HT1080 (cell line): ENCODE measurements around the gene SND1. TPM values are rescaled to one million over a fixed set of nuclear protein-coding genes. Genes with fewer than 3 reads are reported as not detected.

Experiments used
- DNase-seq: peaks from one replicate; pipeline ENCODE4 v3.0.0-alpha.2; 2015; ENCODE audit warnings: low read depth
- polyA plus RNA-seq, 2 experiments: library from polyadenylated mRNA; depleted of rRNA; stranded (reverse); fragments of >200 nt; gene quantifications; 2 replicates each; pipeline ENCODE4 v1.2.3, GENCODE V29; 2015
- total RNA-seq: library from RNA; depleted of rRNA; stranded (reverse); fragments of >200 nt; shearing (Covaris generic); gene quantifications from 2 replicates; pipeline ENCODE4 v1.2.3, GENCODE V29; 2014; rRNA removed

SND1 gene
- total RNA-seq, result 145 TPM in 2 replicates
- polyA plus RNA-seq (2015; cell fraction: cytosol; rRNA removed), result 110 and 122 TPM in 2 replicates
- polyA plus RNA-seq (2015; cell fraction: nucleus; rRNA removed), result 325 and 348 TPM in 2 replicates

- DNase-seq, result peak; percentile 100
Observed at GRCh38 chr7:127651556-127652332, at the start of gene SND1. TSS of gene SND1 (plus strand) at chr7:127652194. CDS start at chr7:127652374, 180 bp downstream.

- DNase-seq, result no peak
Observed at GRCh38 chr7:127608446-127608845, 43.5 kb upstream of the SND1 start.

GRCh38 chr7:127609297-127609696 is 42.7 kb upstream of the SND1 start:
- DNase-seq, result no peak

- DNase-seq, result no peak
Observed at GRCh38 chr7:127612263-127612662, 39.7 kb upstream of the SND1 start.

GRCh38 chr7:127616724-127617123 is 35.3 kb upstream of the SND1 start:
- no peak for DNase-seq

GRCh38 chr7:127618042-127618441 is 34.0 kb upstream of the SND1 start, which contains the start of gene PAX4:
TSS of gene PAX4 (minus strand) at chr7:127618142. CDS start at chr7:127615928, 2,214 bp downstream.
- DNase-seq, result no peak

- DNase-seq, result no peak
Observed at GRCh38 chr7:127618775-127619174, 33.2 kb upstream of the SND1 start.

- DNase-seq, result no peak
Observed at GRCh38 chr7:127619681-127620405, 32.2 kb upstream of the SND1 start.

- DNase-seq, result no peak
Observed at GRCh38 chr7:127620406-127621233, 31.4 kb upstream of the SND1 start.

GRCh38 chr7:127625331-127625730 is 26.7 kb upstream of the SND1 start:
- DNase-seq, result no peak

- DNase-seq, result no peak
Observed at GRCh38 chr7:127628445-127628844, 23.5 kb upstream of the SND1 start.

- DNase-seq, result no peak
Observed at GRCh38 chr7:127629268-127629854, 22.6 kb upstream of the SND1 start.

GRCh38 chr7:127632276-127632910 is 19.6 kb upstream of the SND1 start:
- DNase-seq, result no peak

GRCh38 chr7:127635659-127636285 is 16.2 kb upstream of the SND1 start:
- DNase-seq, result no peak

- DNase-seq, result no peak
Observed at GRCh38 chr7:127638197-127638596, 13.8 kb upstream of the SND1 start.

- DNase-seq, result no peak
Observed at GRCh38 chr7:127644484-127644883, 7.5 kb upstream of the SND1 start.

GRCh38 chr7:127647636-127648035 is 4.4 kb upstream of the SND1 start:
- DNase-seq, result no peak

GRCh38 chr7:127648986-127649385 is 3.0 kb upstream of the SND1 start:
- no peak for DNase-seq

- DNase-seq, result no peak
Observed at GRCh38 chr7:127650847-127651555, 993 bp upstream of the SND1 start.
